Liver (tissue), 9 donors: ENCODE measurements around the gene PCSK6. TPM values are rescaled to one million over a fixed set of nuclear protein-coding genes. Genes with fewer than 3 reads are reported as not detected.

Experiments
- DNase-seq: peaks from one replicate; pipeline ENCODE4 v3.0.0-alpha.2; 2017; ENCODE audit warnings: low spot score
- H3K27ac ChIP-seq, 2 donors: one replicate each; pipeline ENCODE4 v1.7.0; 2013; ENCODE audit warnings: inconsistent platforms in 2 of 2, low read length in 2 of 2, control low read depth in 1 of 2, low read depth in 1 of 2, mild to moderate bottlenecking in 1 of 2
- H3K27me3 ChIP-seq, 4 donors: one replicate each; pipeline versions ENCODE4 v1.6.1 to v1.7.0; 2013; ENCODE audit warnings: low read length in 3 of 4, inconsistent platforms in 1 of 4, mild to moderate bottlenecking in 1 of 4, moderate library complexity in 1 of 4; ENCODE audit not compliant: control insufficient read depth in 4 of 4, insufficient read depth in 4 of 4
- H3K36me3 ChIP-seq, 4 donors: one replicate each; pipeline versions ENCODE4 v1.6.1 to v1.7.0; 2013; ENCODE audit warnings: low read length in 3 of 4, mild to moderate bottlenecking in 3 of 4, low read depth in 1 of 4, moderate library complexity in 1 of 4; ENCODE audit not compliant: control insufficient read depth in 4 of 4, insufficient read depth in 3 of 4
- H3K4me1 ChIP-seq, 4 donors: one replicate each; pipeline versions ENCODE4 v1.6.1 to v1.7.0; 2013; ENCODE audit warnings: low read length in 3 of 4, mild to moderate bottlenecking in 3 of 4, moderate library complexity in 1 of 4; ENCODE audit not compliant: control insufficient read depth in 4 of 4, insufficient read depth in 4 of 4
- H3K4me3 ChIP-seq, 3 donors: one replicate each; pipeline versions ENCODE4 v1.6.1 to v1.7.0; 2013; ENCODE audit warnings: low read length in 3 of 3, control low read depth in 1 of 3, low read depth in 1 of 3, mild to moderate bottlenecking in 1 of 3
- H3K9ac ChIP-seq, 2 donors: one replicate each; pipeline ENCODE4 v1.7.0; 2013; ENCODE audit warnings: low read length in 2 of 2, mild to moderate bottlenecking in 2 of 2, moderate library complexity in 2 of 2, control low read depth in 1 of 2, low read depth in 1 of 2
- H3K9me3 ChIP-seq, 4 donors: one replicate each; pipeline versions ENCODE4 v1.6.1 to v1.7.0; 2013; ENCODE audit warnings: low read length in 3 of 4; ENCODE audit not compliant: control insufficient read depth in 4 of 4
- EGR1 ChIP-seq, 2 donors: IDR thresholded peaks; 2 replicates each; pipeline ENCODE4 v1.6.1; 2016 to 2018; ENCODE audit warnings: antibody characterized with exemption in 2 of 2, low read depth in 2 of 2
- FOXA1 ChIP-seq: IDR thresholded peaks from 2 replicates; pipeline ENCODE4 v1.6.1; 2016; ENCODE audit warnings: antibody characterized with exemption
- FOXA2 ChIP-seq: IDR thresholded peaks from 2 replicates; pipeline ENCODE4 v1.6.1; 2016; ENCODE audit warnings: antibody characterized with exemption
- GABPA ChIP-seq, 2 donors: IDR thresholded peaks in 1 of 2; conservative IDR thresholded peaks in 1 of 2; 2 replicates each; pipeline ENCODE4 v1.6.1; 2016; ENCODE audit warnings: antibody characterized with exemption in 2 of 2, mild to moderate bottlenecking in 1 of 2, moderate library complexity in 1 of 2
- HNF4A ChIP-seq, 2 donors: conservative IDR thresholded peaks; 2 replicates each; pipeline ENCODE4 v1.6.1; 2016; ENCODE audit warnings: antibody characterized with exemption in 2 of 2, mild to moderate bottlenecking in 2 of 2
- HNF4G ChIP-seq: IDR thresholded peaks from 2 replicates; pipeline ENCODE4 v1.6.1; 2016; ENCODE audit warnings: antibody characterized with exemption
- JUND ChIP-seq, 2 donors: IDR thresholded peaks; 2 replicates each; pipeline ENCODE4 v1.6.1; 2016; ENCODE audit warnings: antibody characterized with exemption in 2 of 2
- NR2F2 ChIP-seq: IDR thresholded peaks from 2 replicates; pipeline ENCODE4 v1.6.1; 2016; ENCODE audit warnings: antibody characterized with exemption
- RAD21 ChIP-seq, 2 donors: IDR thresholded peaks; 2 replicates each; pipeline ENCODE4 v1.6.1; 2016; ENCODE audit warnings: antibody characterized with exemption in 2 of 2, mild to moderate bottlenecking in 2 of 2
- RXRA ChIP-seq, 2 donors: IDR thresholded peaks; 2 replicates each; pipeline ENCODE4 v1.6.1; 2017 to 2018; ENCODE audit warnings: antibody characterized with exemption in 2 of 2, mild to moderate bottlenecking in 1 of 2
- SP1 ChIP-seq: IDR thresholded peaks from 2 replicates; pipeline ENCODE4 v1.6.1; 2018; ENCODE audit warnings: antibody characterized with exemption, mild to moderate bottlenecking
- TAF1 ChIP-seq: conservative IDR thresholded peaks from 2 replicates; pipeline ENCODE4 v1.6.1; 2016; ENCODE audit warnings: antibody characterized with exemption, mild to moderate bottlenecking
- YY1 ChIP-seq: IDR thresholded peaks from 2 replicates; pipeline ENCODE4 v1.6.1; 2016; ENCODE audit warnings: antibody characterized with exemption, mild to moderate bottlenecking
- WGBS: extraction: QIAGEN DNeasy Blood & Tissue Kit; methylation state at CpG from one replicate; pipeline ENCODE4 v1.1.7; 2013; 5-methylcytosine and 5-hydroxymethylcytosine counted together
- polyA plus RNA-seq, 2 donors: library from polyadenylated mRNA; stranded (reverse) in 1 of 2; unstranded in 1 of 2; fragments of 200-250 nt in 1 of 2; fragments of >200 nt in 1 of 2; fragmentation: Nextera tagmentation in 1 of 2; extraction: Ambion mirVana in 1 of 2; gene quantifications; one replicate each; pipeline versions ENCODE4 v1.2.1 to v1.2.3, GENCODE V29; 2013 to 2015
- total RNA-seq, 2 donors: library from RNA; depleted of rRNA; stranded (reverse); fragments of >200 nt; gene quantifications; one replicate each; pipeline ENCODE4 v1.2.3, GENCODE V29; 2014
- TF ChIP-seq, protein P1 (sequence below): fragments of 150-350 bp; IDR thresholded peaks from 2 replicates; pipeline ENCODE4 v1.5.1; 2017; ENCODE audit warnings: improper control_type of control experiment, low read depth, low read length; ENCODE audit not compliant: missing input control
- TF ChIP-seq, protein P2 (sequence below): IDR thresholded peaks from 2 replicates; pipeline ENCODE4 v1.6.1; 2016; ENCODE audit warnings: antibody characterized with exemption, mild to moderate bottlenecking
- TF ChIP-seq, protein P3 (sequence below): IDR thresholded peaks from 2 replicates; pipeline ENCODE4 v1.6.1; 2016; ENCODE audit warnings: antibody characterized with exemption
- TF ChIP-seq, protein P4 (sequence below): IDR thresholded peaks from 2 replicates; pipeline ENCODE4 v1.6.1; 2016; ENCODE audit warnings: antibody characterized with exemption
- TF ChIP-seq, protein P5 (sequence below): IDR thresholded peaks from 2 replicates; pipeline ENCODE4 v1.6.1; 2016; ENCODE audit warnings: antibody characterized with exemption
- donor health status: healthy.
- donor health status: healthy.
- donor health status: healthy.
- donor health status: healthy.
- donor health status: healthy.

Gene PCSK6
- total and polyA plus RNA-seq, 4 donors, result 94.8 to 398 (median 168) TPM

DNA sequence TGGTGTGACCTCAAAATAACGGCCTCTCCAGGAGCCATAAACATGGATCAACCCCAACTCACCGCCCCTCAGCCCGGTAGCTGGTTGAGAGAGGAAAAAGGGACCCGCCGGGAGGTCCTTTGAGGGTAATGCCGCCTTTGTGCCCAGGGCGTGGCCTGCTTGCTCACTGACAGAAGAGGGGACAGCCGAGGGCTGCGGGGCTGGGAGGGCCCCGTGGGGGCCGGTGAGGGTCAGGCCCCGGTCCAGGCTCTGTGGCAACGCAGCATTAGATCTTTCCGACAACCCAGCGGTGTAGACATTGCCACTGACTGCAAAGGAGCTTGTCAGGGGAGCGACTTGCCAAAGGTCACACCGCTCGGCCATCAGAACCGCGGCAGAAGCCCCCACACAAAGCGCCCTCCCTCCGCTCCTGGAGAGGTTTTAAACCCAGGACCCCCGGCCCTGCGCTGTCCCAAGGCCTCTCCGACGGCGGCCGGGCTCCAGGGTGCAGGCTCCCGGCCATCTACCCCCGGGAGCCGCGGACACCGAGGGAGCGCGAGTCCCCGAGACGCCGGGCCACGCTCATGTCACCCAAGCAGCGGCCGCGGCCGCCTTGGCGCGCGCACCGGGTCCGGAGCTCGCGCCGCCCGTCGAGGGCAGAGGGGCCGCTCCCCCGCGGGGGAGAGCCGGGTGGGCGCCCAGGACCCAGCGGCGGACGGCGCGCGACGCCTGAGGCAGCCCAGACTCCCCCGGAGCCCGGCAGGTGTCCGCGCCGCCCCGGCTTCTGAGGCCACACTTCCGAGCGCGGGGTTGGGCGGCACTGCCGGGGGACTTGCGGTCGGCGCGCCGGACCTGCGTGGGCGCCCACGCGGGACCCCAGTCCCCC, 975 bp downstream of the PCSK6 start:
- WGBS, result 4% methylated on average over 85 of the region's 85 CpGs
- Histone ChIP-seq H3K9ac (peak overlapping the region; percentile 87 to 98), H3K27me3 (no peaks in the 10 kb centered on the region), H3K27ac (peak overlapping the region; percentile 90 to 91), H3K9me3 (no peaks in the 10 kb centered on the region), H3K4me3 (peak overlapping the region; percentile 76 to 84 (median 84)), H3K36me3 (peaks cover 2 to 12% (median 3%) of the 10 kb centered on the region in 4 donors), H3K4me1 (peaks cover 2 to 15% (median 6%) of the 10 kb centered on the region in 4 donors)
- DNase-seq, result peak; percentile 46
- peak; percentile 17 for TF ChIP-seq NR2F2
- TF ChIP-seq, protein P1, sequence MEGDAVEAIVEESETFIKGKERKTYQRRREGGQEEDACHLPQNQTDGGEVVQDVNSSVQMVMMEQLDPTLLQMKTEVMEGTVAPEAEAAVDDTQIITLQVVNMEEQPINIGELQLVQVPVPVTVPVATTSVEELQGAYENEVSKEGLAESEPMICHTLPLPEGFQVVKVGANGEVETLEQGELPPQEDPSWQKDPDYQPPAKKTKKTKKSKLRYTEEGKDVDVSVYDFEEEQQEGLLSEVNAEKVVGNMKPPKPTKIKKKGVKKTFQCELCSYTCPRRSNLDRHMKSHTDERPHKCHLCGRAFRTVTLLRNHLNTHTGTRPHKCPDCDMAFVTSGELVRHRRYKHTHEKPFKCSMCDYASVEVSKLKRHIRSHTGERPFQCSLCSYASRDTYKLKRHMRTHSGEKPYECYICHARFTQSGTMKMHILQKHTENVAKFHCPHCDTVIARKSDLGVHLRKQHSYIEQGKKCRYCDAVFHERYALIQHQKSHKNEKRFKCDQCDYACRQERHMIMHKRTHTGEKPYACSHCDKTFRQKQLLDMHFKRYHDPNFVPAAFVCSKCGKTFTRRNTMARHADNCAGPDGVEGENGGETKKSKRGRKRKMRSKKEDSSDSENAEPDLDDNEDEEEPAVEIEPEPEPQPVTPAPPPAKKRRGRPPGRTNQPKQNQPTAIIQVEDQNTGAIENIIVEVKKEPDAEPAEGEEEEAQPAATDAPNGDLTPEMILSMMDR, result no peak
- TF ChIP-seq HNF4G, result no peak
- TF ChIP-seq GABPA (IDR thresholded peaks at IDR 0.05 in 1 of 2, conservative IDR thresholded peaks at IDR 0.05 in 1 of 2), result no peak
- no peak for TF ChIP-seq EGR1 (IDR thresholded peaks at IDR 0.05; ENCODE audit: low read depth in 2 of 2)
- TF ChIP-seq RAD21 (IDR thresholded peaks at IDR 0.05), result no peak
- TF ChIP-seq YY1, result no peak
- TF ChIP-seq, protein P2, sequence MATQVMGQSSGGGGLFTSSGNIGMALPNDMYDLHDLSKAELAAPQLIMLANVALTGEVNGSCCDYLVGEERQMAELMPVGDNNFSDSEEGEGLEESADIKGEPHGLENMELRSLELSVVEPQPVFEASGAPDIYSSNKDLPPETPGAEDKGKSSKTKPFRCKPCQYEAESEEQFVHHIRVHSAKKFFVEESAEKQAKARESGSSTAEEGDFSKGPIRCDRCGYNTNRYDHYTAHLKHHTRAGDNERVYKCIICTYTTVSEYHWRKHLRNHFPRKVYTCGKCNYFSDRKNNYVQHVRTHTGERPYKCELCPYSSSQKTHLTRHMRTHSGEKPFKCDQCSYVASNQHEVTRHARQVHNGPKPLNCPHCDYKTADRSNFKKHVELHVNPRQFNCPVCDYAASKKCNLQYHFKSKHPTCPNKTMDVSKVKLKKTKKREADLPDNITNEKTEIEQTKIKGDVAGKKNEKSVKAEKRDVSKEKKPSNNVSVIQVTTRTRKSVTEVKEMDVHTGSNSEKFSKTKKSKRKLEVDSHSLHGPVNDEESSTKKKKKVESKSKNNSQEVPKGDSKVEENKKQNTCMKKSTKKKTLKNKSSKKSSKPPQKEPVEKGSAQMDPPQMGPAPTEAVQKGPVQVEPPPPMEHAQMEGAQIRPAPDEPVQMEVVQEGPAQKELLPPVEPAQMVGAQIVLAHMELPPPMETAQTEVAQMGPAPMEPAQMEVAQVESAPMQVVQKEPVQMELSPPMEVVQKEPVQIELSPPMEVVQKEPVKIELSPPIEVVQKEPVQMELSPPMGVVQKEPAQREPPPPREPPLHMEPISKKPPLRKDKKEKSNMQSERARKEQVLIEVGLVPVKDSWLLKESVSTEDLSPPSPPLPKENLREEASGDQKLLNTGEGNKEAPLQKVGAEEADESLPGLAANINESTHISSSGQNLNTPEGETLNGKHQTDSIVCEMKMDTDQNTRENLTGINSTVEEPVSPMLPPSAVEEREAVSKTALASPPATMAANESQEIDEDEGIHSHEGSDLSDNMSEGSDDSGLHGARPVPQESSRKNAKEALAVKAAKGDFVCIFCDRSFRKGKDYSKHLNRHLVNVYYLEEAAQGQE, result peak; percentile 3
- TF ChIP-seq RXRA (IDR thresholded peaks at IDR 0.05), result peak; percentile 19 to 60
- no peak for TF ChIP-seq TAF1
- TF ChIP-seq HNF4A (conservative IDR thresholded peaks at IDR 0.05), result peak in 1 of 2 donors; percentile 18
- TF ChIP-seq, protein P3, sequence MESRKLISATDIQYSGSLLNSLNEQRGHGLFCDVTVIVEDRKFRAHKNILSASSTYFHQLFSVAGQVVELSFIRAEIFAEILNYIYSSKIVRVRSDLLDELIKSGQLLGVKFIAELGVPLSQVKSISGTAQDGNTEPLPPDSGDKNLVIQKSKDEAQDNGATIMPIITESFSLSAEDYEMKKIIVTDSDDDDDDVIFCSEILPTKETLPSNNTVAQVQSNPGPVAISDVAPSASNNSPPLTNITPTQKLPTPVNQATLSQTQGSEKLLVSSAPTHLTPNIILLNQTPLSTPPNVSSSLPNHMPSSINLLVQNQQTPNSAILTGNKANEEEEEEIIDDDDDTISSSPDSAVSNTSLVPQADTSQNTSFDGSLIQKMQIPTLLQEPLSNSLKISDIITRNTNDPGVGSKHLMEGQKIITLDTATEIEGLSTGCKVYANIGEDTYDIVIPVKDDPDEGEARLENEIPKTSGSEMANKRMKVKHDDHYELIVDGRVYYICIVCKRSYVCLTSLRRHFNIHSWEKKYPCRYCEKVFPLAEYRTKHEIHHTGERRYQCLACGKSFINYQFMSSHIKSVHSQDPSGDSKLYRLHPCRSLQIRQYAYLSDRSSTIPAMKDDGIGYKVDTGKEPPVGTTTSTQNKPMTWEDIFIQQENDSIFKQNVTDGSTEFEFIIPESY, result no peak
- TF ChIP-seq JUND (IDR thresholded peaks at IDR 0.05), result no peak
- no peak for TF ChIP-seq FOXA2
- peak; percentile 37 for TF ChIP-seq SP1
- TF ChIP-seq FOXA1, result no peak
- TF ChIP-seq, protein P4, sequence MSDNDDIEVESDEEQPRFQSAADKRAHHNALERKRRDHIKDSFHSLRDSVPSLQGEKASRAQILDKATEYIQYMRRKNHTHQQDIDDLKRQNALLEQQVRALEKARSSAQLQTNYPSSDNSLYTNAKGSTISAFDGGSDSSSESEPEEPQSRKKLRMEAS, result no peak
- TF ChIP-seq, protein P5, sequence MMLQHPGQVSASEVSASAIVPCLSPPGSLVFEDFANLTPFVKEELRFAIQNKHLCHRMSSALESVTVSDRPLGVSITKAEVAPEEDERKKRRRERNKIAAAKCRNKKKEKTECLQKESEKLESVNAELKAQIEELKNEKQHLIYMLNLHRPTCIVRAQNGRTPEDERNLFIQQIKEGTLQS, result no peak
